MM.1S (cell line): ENCODE data around the gene QTRT2.

Experiments
- EZH2 ChIP-seq: fragments of 300-600 bp; sonication (generic); optimal IDR thresholded peaks from 2 replicates; pipeline ENCODE3; 2017; ENCODE audit warnings: low read depth, mild to moderate bottlenecking, antibody characterized with exemption, low read length, mixed read lengths
- TF ChIP-seq, protein P1 (sequence below): fragments of 300-600 bp; sonication (generic); IDR thresholded peaks from 2 replicates; pipeline ENCODE4 v1.5.1; 2016; ENCODE audit warnings: antibody characterized with exemption, low read length, mixed read lengths

GRCh38 chr3:114014211-114014610 lies 42.3 kb upstream of the QTRT2 start:
- TF ChIP-seq, protein P1, sequence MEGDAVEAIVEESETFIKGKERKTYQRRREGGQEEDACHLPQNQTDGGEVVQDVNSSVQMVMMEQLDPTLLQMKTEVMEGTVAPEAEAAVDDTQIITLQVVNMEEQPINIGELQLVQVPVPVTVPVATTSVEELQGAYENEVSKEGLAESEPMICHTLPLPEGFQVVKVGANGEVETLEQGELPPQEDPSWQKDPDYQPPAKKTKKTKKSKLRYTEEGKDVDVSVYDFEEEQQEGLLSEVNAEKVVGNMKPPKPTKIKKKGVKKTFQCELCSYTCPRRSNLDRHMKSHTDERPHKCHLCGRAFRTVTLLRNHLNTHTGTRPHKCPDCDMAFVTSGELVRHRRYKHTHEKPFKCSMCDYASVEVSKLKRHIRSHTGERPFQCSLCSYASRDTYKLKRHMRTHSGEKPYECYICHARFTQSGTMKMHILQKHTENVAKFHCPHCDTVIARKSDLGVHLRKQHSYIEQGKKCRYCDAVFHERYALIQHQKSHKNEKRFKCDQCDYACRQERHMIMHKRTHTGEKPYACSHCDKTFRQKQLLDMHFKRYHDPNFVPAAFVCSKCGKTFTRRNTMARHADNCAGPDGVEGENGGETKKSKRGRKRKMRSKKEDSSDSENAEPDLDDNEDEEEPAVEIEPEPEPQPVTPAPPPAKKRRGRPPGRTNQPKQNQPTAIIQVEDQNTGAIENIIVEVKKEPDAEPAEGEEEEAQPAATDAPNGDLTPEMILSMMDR: no peak
- no peak for TF ChIP-seq EZH2
